Activated gamma-delta T cell treated with Interleukin-2 at 50 U/mL for 16 hours (primary cell): ENCODE data around the gene CNRIP1.

Experiments
- DNase-seq: peaks from one replicate; pipeline ENCODE4 v3.0.0-alpha.2; 2020

Gene CNRIP1

DNA sequence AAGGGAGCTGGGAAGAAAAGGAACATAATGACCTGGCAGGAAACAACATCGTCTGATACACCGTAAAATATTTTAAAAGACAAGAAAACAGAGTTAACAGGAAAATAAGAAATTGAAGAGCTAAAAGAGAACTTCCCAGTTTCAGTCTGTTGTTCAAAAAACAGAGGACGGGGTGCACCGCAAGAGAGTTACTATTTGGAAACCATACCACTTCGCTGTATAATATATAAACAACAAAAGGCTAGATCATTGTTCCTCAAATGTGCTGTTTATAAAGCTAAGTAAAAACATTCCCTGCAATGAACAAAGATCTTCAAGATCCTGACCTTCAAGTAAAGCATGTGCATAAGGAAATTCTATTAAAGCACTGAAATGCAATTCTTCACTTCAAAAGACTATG is 69.6 kb downstream of the CNRIP1 start:
- DNase-seq, result no peak

GRCh38 chr2:68248806-68249205 is 70.9 kb downstream of the CNRIP1 start:
- no peak for DNase-seq

DNA sequence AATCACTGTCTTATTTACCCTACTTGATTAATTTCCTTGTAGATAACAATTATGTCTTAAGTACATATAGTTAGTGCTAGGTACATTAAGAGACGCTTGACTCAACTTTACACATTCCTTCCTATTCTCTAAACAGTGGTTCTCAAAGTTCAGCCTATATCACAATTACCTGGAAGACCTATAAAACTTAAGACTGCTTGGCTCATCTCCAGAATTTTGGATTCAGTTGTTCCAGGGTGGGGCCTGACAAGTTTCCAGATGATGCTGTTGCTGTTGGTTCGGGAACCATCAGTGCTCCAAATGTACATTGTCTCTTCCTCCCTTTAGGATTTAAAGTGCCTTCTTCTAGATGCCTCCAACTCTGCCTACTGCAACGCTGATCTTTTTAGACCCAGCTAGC is 71.4 kb downstream of the CNRIP1 start:
- no peak for DNase-seq

- DNase-seq, result no peak
Measured at GRCh38 chr2:68246396-68246795, 73.4 kb downstream of the CNRIP1 start.

DNA sequence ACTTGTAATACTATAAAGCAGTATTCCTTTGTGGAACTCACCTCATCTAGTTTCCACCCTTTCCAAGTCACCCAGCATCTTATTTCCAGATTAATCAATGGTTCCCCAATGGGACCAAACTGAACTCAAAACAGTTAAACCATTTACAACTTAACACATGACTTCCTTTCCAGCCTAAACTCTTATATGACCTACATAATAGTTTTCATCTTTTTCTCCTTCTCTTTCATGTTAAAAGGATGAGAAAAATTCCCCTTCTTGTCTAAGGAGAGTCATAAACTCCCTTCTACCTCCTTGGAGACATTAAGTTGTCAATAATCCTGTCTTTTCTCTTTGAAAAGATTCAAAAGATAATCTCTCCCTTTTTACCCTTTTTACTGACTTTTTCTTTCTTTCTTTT is 74.1 kb downstream of the CNRIP1 start:
- DNase-seq, result no peak

GRCh38 chr2:68245066-68245465 is 74.7 kb downstream of the CNRIP1 start:
- no peak for DNase-seq

GRCh38 chr2:68244456-68244855 is 75.3 kb downstream of the CNRIP1 start:
- no peak for DNase-seq
